HepG2 (cell line): ENCODE measurements around the gene PLEKHO1. TPM values are rescaled to one million over a fixed set of nuclear protein-coding genes. Genes with fewer than 3 reads are reported as not detected.

Source experiments
- ATAC-seq: fragments of 200-7000 bp; cut with Tn5 transposase; 3 replicates; pipeline ENCODE4 v1.9.1; 2020; ENCODE audit warnings: mild to moderate bottlenecking, moderate library complexity
- BruUV-seq: library from RNA; stranded (reverse); fragments of 400-500 nt; replicated peaks from 2 replicates; lab custom pipeline; 2021; lab: Mats Ljungman, UMichigan
- CTCF ChIA-PET: fragments of 300-600 bp; formaldehyde crosslinking; extraction: SDS; loops from one replicate; lab custom pipeline; 2021; ENCODE audit warnings: low total read pairs, inconsistent platforms, low intra/inter-chr PET ratio; lab: Yijun Ruan, JAX
- POLR2A ChIA-PET: fragments of 350-600 bp; sonication (Branson Sonifier 250); formaldehyde crosslinking; loops from one replicate; lab custom pipeline; 2020; ENCODE audit warnings: antibody characterized with exemption, inconsistent platforms; lab: Yijun Ruan, JAX
- DNase-seq: peaks from one replicate; pipeline ENCODE4 v3.0.0-alpha.2; 2015; ENCODE audit warnings: low spot score
- FAIRE-seq: peaks from 3 replicates; lab custom pipeline; 2011; peaks lifted over from hg19 to GRCh38; lab: Jason Lieb, UNC
- H2AFZ ChIP-seq: one replicate; pipeline ENCODE4 v1.6.1; 2011; ENCODE audit warnings: low read length, inconsistent platforms
- H3K27ac ChIP-seq: fragments of 300-600 bp; 3 replicates; pipeline ENCODE4 v1.8.0; 2011; ENCODE audit warnings: mixed run types, mild to moderate bottlenecking, mixed read lengths, low read length, inconsistent platforms; ENCODE audit not compliant: insufficient read depth; ENCODE audit errors: extremely low read length
- H3K27me3 ChIP-seq, 2 experiments: fragments of 200-600 bp in 1 of 2; 2 replicates in 1 of 2; 3 replicates in 1 of 2; pipeline versions ENCODE4 v1.6.0 to v1.8.0; 2011; ENCODE audit warnings: low read length in 2 of 2, mild to moderate bottlenecking in 2 of 2, moderate library complexity in 2 of 2, inconsistent platforms in 1 of 2; ENCODE audit not compliant: insufficient read depth in 2 of 2, control insufficient read depth in 1 of 2
- H3K36me3 ChIP-seq, 2 experiments: fragments of 200-600 bp in 1 of 2; replicated peaks in 1 of 2; 2 replicates in 1 of 2; 3 replicates in 1 of 2; pipeline versions ENCODE4 v1.5.1 to v1.8.0; 2011; ENCODE audit warnings: low read length in 2 of 2, inconsistent platforms in 1 of 2; ENCODE audit not compliant: insufficient read depth in 2 of 2, control insufficient read depth in 1 of 2
- H3K4me1 ChIP-seq: 2 replicates; pipeline ENCODE4 v1.5.1; 2012; ENCODE audit warnings: low read length, inconsistent platforms; ENCODE audit not compliant: insufficient read depth
- H3K4me2 ChIP-seq: 2 replicates; pipeline ENCODE4 v1.6.0; 2011; ENCODE audit warnings: low read depth, low read length, inconsistent platforms
- H3K4me3 ChIP-seq, 3 experiments: fragments of 200-600 bp in 1 of 3; sonication (generic), shearing (Covaris generic) in 1 of 3; replicated peaks in 1 of 3; 2 replicates each; pipeline ENCODE4 v1.5.1; 2011 to 2016; ENCODE audit warnings: low read length in 3 of 3, inconsistent platforms in 2 of 3, low read depth in 2 of 3, mild to moderate bottlenecking in 2 of 3, control low read depth in 1 of 3, mixed read lengths in 1 of 3; ENCODE audit not compliant: insufficient read depth in 1 of 3
- H3K79me2 ChIP-seq: one replicate; pipeline ENCODE4 v1.6.1; 2011; ENCODE audit warnings: low read length, inconsistent platforms; ENCODE audit not compliant: insufficient read depth
- H3K9ac ChIP-seq: 2 replicates; pipeline ENCODE4 v1.6.0; 2011; ENCODE audit warnings: mild to moderate bottlenecking, low read depth, low read length, inconsistent platforms; ENCODE audit not compliant: insufficient read depth
- H3K9me3 ChIP-seq: 2 replicates; pipeline ENCODE4 v1.5.1; 2012; ENCODE audit warnings: mild to moderate bottlenecking, low read length
- H4K20me1 ChIP-seq: 2 replicates; pipeline ENCODE4 v1.6.0; 2011; ENCODE audit warnings: inconsistent platforms, mild to moderate bottlenecking, low read length, moderate library complexity; ENCODE audit not compliant: insufficient read depth
- ATAD3A ChIP-seq: sonication (generic); formaldehyde crosslinking; IDR thresholded peaks from 2 replicates; pipeline ENCODE4 v1.4.0; 2020; ENCODE audit warnings: missing genetic modification reagents
- SMARCE1 ChIP-seq: fragments of 450-650 bp; IDR thresholded peaks from 2 replicates; pipeline ENCODE4 v1.6.1; 2017; ENCODE audit warnings: borderline replicate concordance
- TGIF2 ChIP-seq: IDR thresholded peaks from 2 replicates; pipeline ENCODE4 v1.6.1; 2016; ENCODE audit warnings: control low read depth, missing compliant biosample characterization
- ZMAT3 ChIP-seq: sonication (generic); formaldehyde crosslinking; conservative IDR thresholded peaks from 2 replicates; pipeline ENCODE4 v1.7.0; 2021; ENCODE audit warnings: missing genetic modification reagents
- ZMYM4 ChIP-seq: sonication (generic); formaldehyde crosslinking; IDR thresholded peaks from 2 replicates; pipeline ENCODE4 v1.8.1; 2023; ENCODE audit warnings: mild to moderate bottlenecking, missing genetic modification reagents
- ZNF766 ChIP-seq: sonication (generic); formaldehyde crosslinking; IDR thresholded peaks from 2 replicates; pipeline ENCODE4 v1.5.0; 2020; ENCODE audit warnings: missing genetic modification reagents, borderline replicate concordance
- WGBS: methylation state at CpG from one replicate; pipeline ENCODE4 v1.1.6; 2017; ENCODE audit warnings: low lambda C conversion rate; 5-methylcytosine and 5-hydroxymethylcytosine counted together
- in situ Hi-C: cut with HindIII; loops from 2 replicates; pipeline ENCODE4 v1.10.0; 2017; ENCODE audit warnings: low pct_unique_long_range_greater_than_20kb; ENCODE audit not compliant: extremely low pct_ligation_motif_present
- intact Hi-C: fragments of 100-400 bp; cut with micrococcal nuclease; formaldehyde crosslinking; loops from one replicate; pipeline ENCODE4 v1.10.0; 2022; ENCODE audit not compliant: unreplicated experiment
- polyA plus RNA-seq, 8 experiments: library from polyadenylated mRNA; depleted of rRNA in 3 of 8; stranded (reverse) in 7 of 8; unstranded in 1 of 8; fragments of >200 nt; fragmentation: Illumina TruSeq in 4 of 8; extraction: Trizol in 4 of 8; gene quantifications; 2 replicates each; pipeline versions ENCODE4 v1.2.1 to v1.2.3, GENCODE V29; 2011 to 2016; ENCODE audit warnings: low read depth in 4 of 8, missing spikeins in 1 of 8, mixed read lengths in 1 of 8; ENCODE audit not compliant: insufficient read depth in 1 of 8
- total RNA-seq, 5 experiments: library from RNA; depleted of rRNA; stranded (reverse); fragments of >200 nt; fragmentation: Illumina TruSeq; extraction: Trizol; gene quantifications; 2 replicates each; pipeline ENCODE4 v1.2.3, GENCODE V29; 2016; ENCODE audit warnings: low read depth in 1 of 5
- TF ChIP-seq, protein P1 (sequence below): sonication (generic); formaldehyde crosslinking; IDR thresholded peaks from 2 replicates; pipeline ENCODE4 v1.8.0; 2022; ENCODE audit warnings: missing genetic modification reagents, mild to moderate bottlenecking, moderate library complexity, borderline replicate concordance
- TF ChIP-seq, protein P2 (sequence below): IDR thresholded peaks from 2 replicates; pipeline ENCODE4 v1.6.1; 2016
- TF ChIP-seq, protein P3 (sequence below): sonication (generic); formaldehyde crosslinking; IDR thresholded peaks from 2 replicates; pipeline ENCODE4 v1.5.1; 2020; ENCODE audit warnings: mild to moderate bottlenecking, missing genetic modification reagents, moderate library complexity

Gene PLEKHO1
- total and polyA plus RNA-seq, 2 of the 13 experiments (the other 11 are each of a cell fraction or from before 2014, with no cell fraction given): 9.8 to 10.1 TPM

DNA sequence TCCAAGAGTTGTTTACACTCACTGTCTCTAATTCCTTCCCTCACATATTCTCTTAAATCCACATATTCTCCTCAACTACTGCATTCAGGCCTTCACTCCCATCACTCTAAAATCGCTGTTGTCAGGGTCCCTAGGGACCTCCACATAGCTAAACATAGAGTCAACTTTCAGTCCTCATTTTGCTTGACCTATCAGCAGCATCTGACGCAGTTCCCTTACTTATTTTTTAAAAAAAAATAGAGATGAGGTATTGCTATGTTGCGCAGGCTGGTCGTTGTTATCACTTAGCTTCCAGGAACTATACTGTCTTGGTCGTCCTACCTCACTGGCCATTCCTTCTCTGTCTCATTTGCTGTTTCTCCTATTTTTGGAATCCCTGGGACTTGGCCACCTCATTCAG is 11.7 kb upstream of the PLEKHO1 start:
- in situ Hi-C loops (no loop called here), intact Hi-C loops (no loop called here)
- Histone ChIP-seq H4K20me1 (no peaks in the 10 kb centered on the region), H3K27me3 (no peaks in the 10 kb centered on the region), H3K9me3 (no peaks in the 10 kb centered on the region), H3K79me2 (no peaks in the 10 kb centered on the region), H3K4me1 (no peaks in the 10 kb centered on the region), H2AFZ (no peak overlapping the region), H3K27ac (no peak overlapping the region), H3K36me3 (no peaks in the 10 kb centered on the region), H3K9ac (no peak overlapping the region), H3K4me2 (no peak overlapping the region), H3K4me3 (no peak overlapping the region)
- POLR2A ChIA-PET: no interaction called here
- no peak for TF ChIP-seq SMARCE1
- TF ChIP-seq, protein P1, sequence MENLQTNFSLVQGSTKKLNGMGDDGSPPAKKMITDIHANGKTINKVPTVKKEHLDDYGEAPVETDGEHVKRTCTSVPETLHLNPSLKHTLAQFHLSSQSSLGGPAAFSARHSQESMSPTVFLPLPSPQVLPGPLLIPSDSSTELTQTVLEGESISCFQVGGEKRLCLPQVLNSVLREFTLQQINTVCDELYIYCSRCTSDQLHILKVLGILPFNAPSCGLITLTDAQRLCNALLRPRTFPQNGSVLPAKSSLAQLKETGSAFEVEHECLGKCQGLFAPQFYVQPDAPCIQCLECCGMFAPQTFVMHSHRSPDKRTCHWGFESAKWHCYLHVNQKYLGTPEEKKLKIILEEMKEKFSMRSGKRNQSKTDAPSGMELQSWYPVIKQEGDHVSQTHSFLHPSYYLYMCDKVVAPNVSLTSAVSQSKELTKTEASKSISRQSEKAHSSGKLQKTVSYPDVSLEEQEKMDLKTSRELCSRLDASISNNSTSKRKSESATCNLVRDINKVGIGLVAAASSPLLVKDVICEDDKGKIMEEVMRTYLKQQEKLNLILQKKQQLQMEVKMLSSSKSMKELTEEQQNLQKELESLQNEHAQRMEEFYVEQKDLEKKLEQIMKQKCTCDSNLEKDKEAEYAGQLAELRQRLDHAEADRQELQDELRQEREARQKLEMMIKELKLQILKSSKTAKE: no peak
- TF ChIP-seq, protein P2, sequence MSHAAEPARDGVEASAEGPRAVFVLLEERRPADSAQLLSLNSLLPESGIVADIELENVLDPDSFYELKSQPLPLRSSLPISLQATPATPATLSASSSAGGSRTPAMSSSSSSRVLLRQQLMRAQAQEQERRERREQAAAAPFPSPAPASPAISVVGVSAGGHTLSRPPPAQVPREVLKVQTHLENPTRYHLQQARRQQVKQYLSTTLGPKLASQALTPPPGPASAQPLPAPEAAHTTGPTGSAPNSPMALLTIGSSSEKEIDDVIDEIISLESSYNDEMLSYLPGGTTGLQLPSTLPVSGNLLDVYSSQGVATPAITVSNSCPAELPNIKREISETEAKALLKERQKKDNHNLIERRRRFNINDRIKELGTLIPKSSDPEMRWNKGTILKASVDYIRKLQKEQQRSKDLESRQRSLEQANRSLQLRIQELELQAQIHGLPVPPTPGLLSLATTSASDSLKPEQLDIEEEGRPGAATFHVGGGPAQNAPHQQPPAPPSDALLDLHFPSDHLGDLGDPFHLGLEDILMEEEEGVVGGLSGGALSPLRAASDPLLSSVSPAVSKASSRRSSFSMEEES (CRISPR knock-in tag): no peak
- no TSS peak for BruUV-seq
- FAIRE-seq (no peak), DNase-seq (no peak), ATAC-seq (no peak)
- CTCF ChIA-PET: no interaction called here
- WGBS: 86% methylated on average over 5 of the region's 5 CpGs

DNA sequence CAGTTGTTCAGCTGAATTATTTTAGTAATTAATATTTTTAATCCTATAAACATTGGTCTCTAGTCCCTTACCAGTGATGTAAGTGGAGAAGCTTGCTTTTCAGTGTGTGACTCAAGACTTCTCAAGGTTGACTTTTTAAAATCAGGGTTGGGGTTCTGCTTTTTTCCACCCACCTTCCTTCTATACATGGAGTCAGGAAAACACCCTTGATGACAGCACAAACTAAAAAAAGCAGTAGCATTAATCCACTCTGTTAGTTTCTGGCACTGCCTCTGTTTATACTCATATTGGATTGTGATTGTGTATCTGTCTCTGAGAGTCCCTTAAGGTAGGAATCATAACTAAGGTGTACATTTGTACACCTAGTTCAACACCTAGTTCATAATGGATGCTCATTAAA is 8.3 kb upstream of the PLEKHO1 start:
- no peak for FAIRE-seq
- no peak for DNase-seq
- no peaks in the 10 kb centered on the region for H3K79me2 ChIP-seq
- intact Hi-C loops: no loop called here
- no peaks in the 10 kb centered on the region for H3K4me1 ChIP-seq
- H3K4me3 ChIP-seq: no peak overlapping the region
- no peak overlapping the region for H3K4me2 ChIP-seq
- no peak overlapping the region for H3K9ac ChIP-seq
- no TSS peak for BruUV-seq
- no peak overlapping the region for H3K27ac ChIP-seq
- no peaks in the 10 kb centered on the region for H3K9me3 ChIP-seq
- in situ Hi-C loops: no loop called here
- no peak for ATAC-seq
- peaks cover 0 to 1% of the 10 kb centered on the region in 2 experiments; a peak in 1 of 5 replicates for H3K36me3 ChIP-seq
- ChIA-PET CTCF (no interaction called here), POLR2A (no interaction called here)
- H2AFZ ChIP-seq: no peak overlapping the region
- H4K20me1 ChIP-seq: no peaks in the 10 kb centered on the region
- H3K27me3 ChIP-seq: no peaks in the 10 kb centered on the region
- TF ChIP-seq ZNF766 (CRISPR knock-in tag): no peak
- TF ChIP-seq TGIF2: no peak
- TF ChIP-seq ZMYM4 (CRISPR knock-in tag): no peak
- TF ChIP-seq, protein P3, sequence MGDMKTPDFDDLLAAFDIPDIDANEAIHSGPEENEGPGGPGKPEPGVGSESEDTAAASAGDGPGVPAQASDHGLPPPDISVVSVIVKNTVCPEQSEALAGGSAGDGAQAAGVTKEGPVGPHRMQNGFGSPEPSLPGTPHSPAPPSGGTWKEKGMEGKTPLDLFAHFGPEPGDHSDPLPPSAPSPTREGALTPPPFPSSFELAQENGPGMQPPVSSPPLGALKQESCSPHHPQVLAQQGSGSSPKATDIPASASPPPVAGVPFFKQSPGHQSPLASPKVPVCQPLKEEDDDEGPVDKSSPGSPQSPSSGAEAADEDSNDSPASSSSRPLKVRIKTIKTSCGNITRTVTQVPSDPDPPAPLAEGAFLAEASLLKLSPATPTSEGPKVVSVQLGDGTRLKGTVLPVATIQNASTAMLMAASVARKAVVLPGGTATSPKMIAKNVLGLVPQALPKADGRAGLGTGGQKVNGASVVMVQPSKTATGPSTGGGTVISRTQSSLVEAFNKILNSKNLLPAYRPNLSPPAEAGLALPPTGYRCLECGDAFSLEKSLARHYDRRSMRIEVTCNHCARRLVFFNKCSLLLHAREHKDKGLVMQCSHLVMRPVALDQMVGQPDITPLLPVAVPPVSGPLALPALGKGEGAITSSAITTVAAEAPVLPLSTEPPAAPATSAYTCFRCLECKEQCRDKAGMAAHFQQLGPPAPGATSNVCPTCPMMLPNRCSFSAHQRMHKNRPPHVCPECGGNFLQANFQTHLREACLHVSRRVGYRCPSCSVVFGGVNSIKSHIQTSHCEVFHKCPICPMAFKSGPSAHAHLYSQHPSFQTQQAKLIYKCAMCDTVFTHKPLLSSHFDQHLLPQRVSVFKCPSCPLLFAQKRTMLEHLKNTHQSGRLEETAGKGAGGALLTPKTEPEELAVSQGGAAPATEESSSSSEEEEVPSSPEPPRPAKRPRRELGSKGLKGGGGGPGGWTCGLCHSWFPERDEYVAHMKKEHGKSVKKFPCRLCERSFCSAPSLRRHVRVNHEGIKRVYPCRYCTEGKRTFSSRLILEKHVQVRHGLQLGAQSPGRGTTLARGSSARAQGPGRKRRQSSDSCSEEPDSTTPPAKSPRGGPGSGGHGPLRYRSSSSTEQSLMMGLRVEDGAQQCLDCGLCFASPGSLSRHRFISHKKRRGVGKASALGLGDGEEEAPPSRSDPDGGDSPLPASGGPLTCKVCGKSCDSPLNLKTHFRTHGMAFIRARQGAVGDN (CRISPR knock-in tag): no peak
- no peak for TF ChIP-seq ATAD3A (CRISPR knock-in tag)
- no peak for TF ChIP-seq ZMAT3 (CRISPR knock-in tag)
